ENCODE results near the gene TBC1D10A.

Gene TBC1D10A

GRCh38 chr22:30272781-30273601 lies 53.8 kb downstream of the TBC1D10A start:
- TF ChIP-seq RAD21 (IDR thresholded peaks at IDR 0.05; ENCODE audit: low read depth): no peak
- no peak for TF ChIP-seq EP300 (IDR thresholded peaks at IDR 0.05; ENCODE audit: borderline replicate concordance)
- TF ChIP-seq TEAD4 (IDR thresholded peaks at IDR 0.05): no peak
- TF ChIP-seq EGR1 (IDR thresholded peaks at IDR 0.05): no peak
- TF ChIP-seq USF1 (IDR thresholded peaks at IDR 0.05): no peak
- TF ChIP-seq TAF1 (IDR thresholded peaks at IDR 0.05; ENCODE audit: low read depth): no peak
- no peak for TF ChIP-seq CREB1 (IDR thresholded peaks at IDR 0.05; ENCODE audit: low read depth)
- TF ChIP-seq ZBTB7A (IDR thresholded peaks at IDR 0.05; ENCODE audit: low read depth): no peak
- TF ChIP-seq NFIC (IDR thresholded peaks at IDR 0.05): no peak
- no peak for TF ChIP-seq TCF12 (IDR thresholded peaks at IDR 0.05; ENCODE audit: low read depth)
- no peak for TF ChIP-seq MAX (IDR thresholded peaks at IDR 0.05)

- TF ChIP-seq MAX (IDR thresholded peaks at IDR 0.05) (no peak), EP300 (IDR thresholded peaks at IDR 0.05; ENCODE audit: borderline replicate concordance) (no peak), EGR1 (IDR thresholded peaks at IDR 0.05) (no peak), REST (IDR thresholded peaks at IDR 0.05; ENCODE audit: low read depth) (no peak)
These were observed 55.9 kb downstream of the TBC1D10A start for GRCh38 chr22:30270832-30271231.

- TF ChIP-seq NFIC (IDR thresholded peaks at IDR 0.05) (no peak), ZBTB7A (IDR thresholded peaks at IDR 0.05; ENCODE audit: low read depth) (no peak), CEBPB (IDR thresholded peaks at IDR 0.05) (no peak), TCF12 (IDR thresholded peaks at IDR 0.05; ENCODE audit: low read depth) (no peak), EGR1 (IDR thresholded peaks at IDR 0.05) (no peak), TEAD4 (IDR thresholded peaks at IDR 0.05) (no peak), MAX (IDR thresholded peaks at IDR 0.05) (no peak), TAF1 (IDR thresholded peaks at IDR 0.05; ENCODE audit: low read depth) (no peak), FOXM1 (IDR thresholded peaks at IDR 0.05; ENCODE audit: borderline replicate concordance, low read depth) (no peak), REST (IDR thresholded peaks at IDR 0.05; ENCODE audit: low read depth) (no peak), RAD21 (IDR thresholded peaks at IDR 0.05; ENCODE audit: low read depth) (no peak), EP300 (IDR thresholded peaks at IDR 0.05; ENCODE audit: borderline replicate concordance) (no peak)
These were observed 58.4 kb downstream of the TBC1D10A start for GRCh38 chr22:30268331-30268730.

- TF ChIP-seq MAX (IDR thresholded peaks at IDR 0.05) (no peak), NFIC (IDR thresholded peaks at IDR 0.05) (no peak)
These were observed 59.1 kb downstream of the TBC1D10A start for GRCh38 chr22:30267382-30268302.

GRCh38 chr22:30266445-30267381 lies 60.0 kb downstream of the TBC1D10A start, which contains the start of gene OSM:
TSS of gene OSM (minus strand) at chr22:30266851. CDS start at chr22:30266799, 52 bp downstream.
- TF ChIP-seq USF1 (IDR thresholded peaks at IDR 0.05) (no peak), RAD21 (IDR thresholded peaks at IDR 0.05; ENCODE audit: low read depth) (no peak)
